OCI-LY3 (cell line): ENCODE results near the gene PHF5A.

Experiments used
- H2AFZ ChIP-seq: fragments of 200-600, 300-600 bp; shearing (Covaris generic); 2 replicates; pipeline ENCODE4 v1.6.0; 2014; ENCODE audit warnings: antibody characterized with exemption, low read depth, low read length
- H3K27ac ChIP-seq: fragments of 200-600, 300-600 bp; sonication (generic); 2 replicates; pipeline ENCODE4 v1.5.1; 2014; ENCODE audit warnings: mild to moderate bottlenecking, low read length, moderate library complexity, mixed read lengths
- H3K27me3 ChIP-seq: fragments of 200-600, 300-600 bp; sonication (generic); 2 replicates; pipeline ENCODE4 v1.6.1; 2014; ENCODE audit warnings: low read depth, low read length, mixed read lengths
- H3K36me3 ChIP-seq: fragments of 200-600, 300-600 bp; sonication (generic); replicated peaks from 2 replicates; pipeline ENCODE3; 2014; ENCODE audit warnings: low read depth, low read length, mixed read lengths
- H3K4me1 ChIP-seq: fragments of 300-600, 200-600 bp; sonication (generic); 2 replicates; pipeline ENCODE4 v1.6.1; 2014; ENCODE audit warnings: low read length, mixed read lengths
- H3K4me2 ChIP-seq: fragments of 200-600, 300-600 bp; sonication (generic); 2 replicates; pipeline ENCODE4 v1.6.1; 2014; ENCODE audit warnings: low read length, mixed read lengths
- H3K4me3 ChIP-seq: fragments of 300-600, 200-600 bp; sonication (generic); 2 replicates; pipeline ENCODE4 v1.5.1; 2014; ENCODE audit warnings: antibody characterized with exemption, mild to moderate bottlenecking, low read length, moderate library complexity
- H3K79me2 ChIP-seq: fragments of 300-600, 200-600 bp; shearing (Covaris generic); 2 replicates; pipeline ENCODE4 v1.6.1; 2014; ENCODE audit warnings: mild to moderate bottlenecking, low read length, mixed read lengths
- H3K9ac ChIP-seq: fragments of 300-600, 200-600 bp; shearing (Covaris generic); 2 replicates; pipeline ENCODE4 v1.6.0; 2014; ENCODE audit warnings: mild to moderate bottlenecking, low read length, moderate library complexity
- H3K9me3 ChIP-seq: fragments of 200-600, 300-600 bp; shearing (Covaris generic); 2 replicates; pipeline ENCODE4 v1.6.1; 2014; ENCODE audit warnings: low read length, mixed read lengths; ENCODE audit not compliant: insufficient read depth
- H4K20me1 ChIP-seq: fragments of 200-600, 300-600 bp; sonication (generic); 2 replicates; pipeline ENCODE4 v1.6.1; 2016; ENCODE audit warnings: low read length, mixed read lengths; ENCODE audit not compliant: insufficient read depth
- EZH2phosphoT487 ChIP-seq: fragments of 200-600 bp; shearing (Covaris generic); IDR thresholded peaks from 2 replicates; pipeline ENCODE4 v1.6.1; 2018; ENCODE audit warnings: antibody characterized with exemption, mixed run types, low read depth
- TF ChIP-seq, protein P1 (sequence below): fragments of 200-600, 300-600 bp; sonication (generic); IDR thresholded peaks from 2 replicates; pipeline ENCODE4 v1.5.1; 2014; ENCODE audit warnings: antibody characterized with exemption, low read length, low read depth

The PHF5A gene

DNA sequence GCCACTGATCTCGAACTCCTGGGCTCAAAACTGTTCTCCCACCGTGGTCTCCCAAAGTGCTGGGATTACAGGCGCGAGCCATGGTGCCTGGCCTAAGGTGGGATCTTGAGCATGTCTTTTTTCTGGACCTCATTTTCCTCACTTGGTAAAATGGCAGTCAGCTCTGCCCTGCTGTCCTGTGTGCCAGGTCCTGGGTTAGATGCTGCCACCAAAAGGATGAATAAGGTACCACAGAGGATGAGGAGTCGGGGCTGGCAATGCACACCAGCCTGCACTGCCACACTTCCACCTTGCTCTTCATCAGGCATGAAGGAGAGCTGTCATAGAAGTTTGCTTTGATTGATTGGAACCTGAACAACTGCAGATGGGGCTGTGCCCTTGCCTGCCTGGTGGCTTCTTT lies 32.7 kb upstream of the PHF5A start:
- H3K79me2 ChIP-seq, result peaks cover 15% of the 10 kb centered on the region
- no peak overlapping the region for H2AFZ ChIP-seq
- H3K4me1 ChIP-seq, result no peaks in the 10 kb centered on the region
- H3K36me3 ChIP-seq, result peaks cover 16% of the 10 kb centered on the region
- peaks cover 6% of the 10 kb centered on the region; the same call in 1 of the 2 replicates for H4K20me1 ChIP-seq
- H3K9ac ChIP-seq, result no peak overlapping the region
- TF ChIP-seq, protein P1, sequence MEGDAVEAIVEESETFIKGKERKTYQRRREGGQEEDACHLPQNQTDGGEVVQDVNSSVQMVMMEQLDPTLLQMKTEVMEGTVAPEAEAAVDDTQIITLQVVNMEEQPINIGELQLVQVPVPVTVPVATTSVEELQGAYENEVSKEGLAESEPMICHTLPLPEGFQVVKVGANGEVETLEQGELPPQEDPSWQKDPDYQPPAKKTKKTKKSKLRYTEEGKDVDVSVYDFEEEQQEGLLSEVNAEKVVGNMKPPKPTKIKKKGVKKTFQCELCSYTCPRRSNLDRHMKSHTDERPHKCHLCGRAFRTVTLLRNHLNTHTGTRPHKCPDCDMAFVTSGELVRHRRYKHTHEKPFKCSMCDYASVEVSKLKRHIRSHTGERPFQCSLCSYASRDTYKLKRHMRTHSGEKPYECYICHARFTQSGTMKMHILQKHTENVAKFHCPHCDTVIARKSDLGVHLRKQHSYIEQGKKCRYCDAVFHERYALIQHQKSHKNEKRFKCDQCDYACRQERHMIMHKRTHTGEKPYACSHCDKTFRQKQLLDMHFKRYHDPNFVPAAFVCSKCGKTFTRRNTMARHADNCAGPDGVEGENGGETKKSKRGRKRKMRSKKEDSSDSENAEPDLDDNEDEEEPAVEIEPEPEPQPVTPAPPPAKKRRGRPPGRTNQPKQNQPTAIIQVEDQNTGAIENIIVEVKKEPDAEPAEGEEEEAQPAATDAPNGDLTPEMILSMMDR, result peak; percentile 53
- no peak for TF ChIP-seq EZH2phosphoT487
- H3K9me3 ChIP-seq, result no peaks in the 10 kb centered on the region
- H3K27me3 ChIP-seq, result no peaks in the 10 kb centered on the region
- no peak overlapping the region for H3K4me3 ChIP-seq
- H3K4me2 ChIP-seq, result no peak overlapping the region
- no peak overlapping the region for H3K27ac ChIP-seq

DNA sequence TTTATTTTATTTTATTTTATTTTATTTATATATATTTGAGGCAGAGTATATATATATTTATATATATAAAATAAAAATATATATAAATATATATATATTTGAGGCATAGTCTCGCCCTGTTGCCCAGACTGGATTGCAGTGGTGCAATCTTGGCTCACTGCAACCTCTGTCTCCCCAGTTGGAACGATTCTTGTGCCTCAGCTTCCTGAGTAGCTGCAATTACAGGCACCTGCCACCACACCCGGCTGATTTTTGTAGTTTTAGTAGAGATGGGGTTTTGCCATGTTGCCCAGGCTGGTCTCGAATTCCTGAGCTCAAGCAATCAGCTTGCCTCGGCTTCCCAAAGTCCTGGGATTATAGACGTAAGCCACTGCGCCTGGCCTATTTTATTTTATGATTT lies 31.8 kb upstream of the PHF5A start:
- H3K27me3 ChIP-seq, result no peaks in the 10 kb centered on the region
- H2AFZ ChIP-seq, result no peak overlapping the region
- no peak overlapping the region for H3K4me3 ChIP-seq
- H3K9ac ChIP-seq, result no peak overlapping the region
- H3K4me2 ChIP-seq, result no peak overlapping the region
- no peak overlapping the region for H3K27ac ChIP-seq
- H4K20me1 ChIP-seq, result peaks cover 7% of the 10 kb centered on the region; the same call in 1 of the 2 replicates
- peaks cover 17% of the 10 kb centered on the region for H3K79me2 ChIP-seq
- H3K9me3 ChIP-seq, result no peaks in the 10 kb centered on the region
- no peaks in the 10 kb centered on the region for H3K4me1 ChIP-seq
- TF ChIP-seq, protein P1, result no peak
- TF ChIP-seq EZH2phosphoT487, result no peak
- peaks cover 17% of the 10 kb centered on the region for H3K36me3 ChIP-seq

DNA sequence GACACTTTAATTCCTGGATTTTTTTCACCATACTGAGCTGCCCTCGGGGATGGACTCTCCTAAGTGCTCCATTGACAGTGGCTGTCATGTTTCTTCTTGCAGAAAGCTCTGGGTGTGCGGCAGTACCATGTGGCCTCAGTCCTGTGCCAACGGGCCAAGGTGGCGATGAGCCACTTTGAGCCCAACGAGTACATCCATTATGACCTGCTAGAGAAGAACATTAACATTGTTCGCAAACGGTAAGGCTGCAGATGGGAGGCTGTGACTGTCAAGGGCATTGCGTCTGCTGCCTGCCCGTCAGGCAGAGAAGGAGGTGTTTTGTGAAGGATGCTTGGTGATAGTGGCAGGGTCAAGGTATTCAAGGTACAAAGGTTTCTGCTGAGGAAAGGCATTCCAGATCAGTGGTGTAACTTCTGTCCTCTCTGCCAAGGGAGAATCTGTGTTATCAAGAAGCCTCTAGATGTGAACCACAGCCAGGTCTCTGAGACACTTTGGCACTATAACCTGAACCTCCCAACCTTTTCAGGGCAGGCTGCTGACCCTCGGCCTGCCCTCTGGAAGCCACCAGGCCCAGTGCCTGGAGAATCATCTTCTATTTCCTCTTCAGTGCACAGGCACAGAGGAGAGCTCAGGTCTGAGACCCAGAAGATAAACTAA lies 31.3 kb upstream of the PHF5A start:
- H4K20me1 ChIP-seq, result peaks cover 7% of the 10 kb centered on the region; the same call in 1 of the 2 replicates

DNA sequence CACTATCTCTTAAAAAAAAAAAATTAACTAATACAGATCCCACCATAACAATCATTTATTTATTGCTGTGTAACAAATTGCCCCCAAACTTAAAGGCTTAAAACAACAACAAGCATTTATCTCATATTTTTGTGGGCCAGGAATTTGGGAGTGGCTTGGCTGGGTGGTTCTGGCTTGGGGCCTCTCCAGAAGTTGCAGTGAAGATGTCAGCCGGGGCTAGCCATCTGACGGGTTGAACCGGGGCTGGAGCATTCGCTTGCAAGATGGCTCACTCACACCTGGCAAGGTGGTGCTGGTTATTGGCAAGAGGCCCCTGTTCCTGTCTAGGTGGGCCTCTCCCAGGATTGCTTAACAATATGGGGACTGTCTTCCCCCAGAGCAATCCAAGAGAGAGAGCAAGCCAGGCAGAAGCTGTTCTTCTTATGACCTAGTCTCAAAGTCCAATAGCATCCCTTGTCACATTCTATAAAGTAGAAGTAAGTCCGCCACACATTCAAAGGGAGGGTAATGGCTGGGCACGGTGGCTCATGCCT lies 29.9 kb upstream of the PHF5A start:
- Histone ChIP-seq H3K9me3 (no peaks in the 10 kb centered on the region), H3K4me3 (no peak overlapping the region), H3K27ac (no peak overlapping the region), H3K9ac (no peak overlapping the region), H3K27me3 (no peaks in the 10 kb centered on the region), H2AFZ (no peak overlapping the region), H3K79me2 (peaks cover 28% of the 10 kb centered on the region), H4K20me1 (peaks cover 7% of the 10 kb centered on the region; the same call in 1 of the 2 replicates), H3K4me2 (no peak overlapping the region), H3K36me3 (peaks cover 17% of the 10 kb centered on the region), H3K4me1 (no peaks in the 10 kb centered on the region)
- no peak for TF ChIP-seq EZH2phosphoT487
- TF ChIP-seq, protein P1, result no peak

More for the DNA sequence above, 31.3 kb upstream of the PHF5A start:
- Histone ChIP-seq H3K9me3 (no peaks in the 10 kb centered on the region), H3K79me2 (peaks cover 23% of the 10 kb centered on the region), H3K27ac (no peak overlapping the region), H3K9ac (no peak overlapping the region), H3K4me2 (no peak overlapping the region), H2AFZ (no peak overlapping the region), H3K36me3 (peaks cover 17% of the 10 kb centered on the region), H3K4me1 (no peaks in the 10 kb centered on the region), H3K4me3 (no peak overlapping the region), H3K27me3 (no peaks in the 10 kb centered on the region)
- TF ChIP-seq, protein P1, result no peak
- no peak for TF ChIP-seq EZH2phosphoT487
